HG03066 (cell line): Measurements from ENCODE around the gene PICK1.

Experiments used
- ATAC-seq: cut with Tn5 transposase; IDR thresholded peaks from one replicate; pipeline ENCODE4 v1.9.1; 2021; ENCODE audit warnings: low read depth; ENCODE audit not compliant: unreplicated experiment

The PICK1 gene

GRCh38 chr22:38046070-38046748, 11.0 kb upstream of the PICK1 start:
- no peak for ATAC-seq

GRCh38 chr22:38049812-38050619, 7.2 kb upstream of the PICK1 start:
- no peak for ATAC-seq

DNA sequence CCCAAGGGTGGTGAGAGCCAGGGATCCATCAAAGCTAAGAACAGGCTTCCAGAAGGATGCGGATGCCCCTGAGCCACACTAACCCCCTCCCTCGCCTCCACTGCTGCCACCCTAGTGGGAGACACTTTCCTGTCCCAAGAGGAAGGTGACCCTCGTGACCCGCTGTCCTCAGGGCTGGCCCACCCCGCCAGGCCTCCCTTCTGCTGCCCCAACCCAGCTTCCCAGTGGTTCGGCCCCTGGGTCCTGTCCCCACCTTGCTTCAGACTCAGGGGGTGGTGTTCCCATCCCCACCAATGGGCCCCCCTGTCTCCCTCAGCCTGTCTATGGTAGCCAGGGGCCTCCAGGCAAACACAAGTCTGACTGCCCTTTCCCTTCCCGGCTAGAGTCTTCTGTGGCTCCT, 6.5 kb upstream of the PICK1 start:
- ATAC-seq = no peak

- ATAC-seq = no peak
These were observed 5.9 kb upstream of the PICK1 start for GRCh38 chr22:38051261-38051660.

DNA sequence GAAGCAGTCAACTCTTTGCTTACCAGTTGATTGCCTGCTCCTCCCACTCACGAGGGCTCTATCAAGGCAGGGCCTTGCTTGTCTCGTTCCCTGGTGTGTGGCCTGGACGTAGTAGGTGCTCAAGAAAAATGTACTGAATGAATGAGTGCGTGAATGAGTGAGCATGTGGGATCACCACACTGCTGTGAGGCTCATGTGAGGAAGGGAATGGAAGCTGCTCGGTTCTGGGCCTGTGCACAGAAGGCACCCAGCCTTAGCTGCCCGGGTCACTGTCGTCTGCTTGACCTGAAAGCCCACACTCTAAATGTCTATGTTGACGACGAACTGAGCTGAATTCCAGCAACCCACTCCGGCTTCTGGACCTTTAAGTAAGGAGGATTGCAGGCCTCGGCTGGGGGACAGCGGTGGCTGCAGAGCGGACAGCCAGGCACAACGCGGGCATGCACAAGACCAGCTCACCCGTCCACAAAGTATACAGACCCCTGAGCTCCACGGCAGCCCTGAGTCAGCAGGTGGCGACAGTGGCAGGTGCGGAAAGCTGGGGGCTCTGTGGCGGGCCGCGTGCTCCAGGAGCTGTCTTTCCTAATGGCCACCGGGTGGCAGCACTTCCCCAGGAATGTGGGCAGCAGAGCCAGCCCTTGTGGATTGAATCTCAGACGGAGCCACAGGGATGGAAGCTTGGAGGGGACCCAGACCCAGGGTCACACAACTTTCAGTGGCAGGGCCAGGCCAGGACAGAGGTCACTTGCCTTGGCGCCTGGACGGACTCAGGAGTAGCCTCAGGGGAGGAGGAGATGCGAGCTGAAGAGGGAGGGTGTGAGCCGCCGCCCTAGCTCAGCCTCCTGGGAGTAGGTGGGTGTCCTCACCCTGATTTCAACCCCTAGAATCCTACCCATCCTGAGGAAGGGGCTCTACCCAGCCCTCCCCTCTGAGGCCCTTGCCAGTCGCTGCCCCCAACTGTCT, 5.0 kb upstream of the PICK1 start:
- no peak for ATAC-seq

GRCh38 chr22:38062791-38063190, 5.6 kb downstream of the PICK1 start:
- ATAC-seq = no peak

DNA sequence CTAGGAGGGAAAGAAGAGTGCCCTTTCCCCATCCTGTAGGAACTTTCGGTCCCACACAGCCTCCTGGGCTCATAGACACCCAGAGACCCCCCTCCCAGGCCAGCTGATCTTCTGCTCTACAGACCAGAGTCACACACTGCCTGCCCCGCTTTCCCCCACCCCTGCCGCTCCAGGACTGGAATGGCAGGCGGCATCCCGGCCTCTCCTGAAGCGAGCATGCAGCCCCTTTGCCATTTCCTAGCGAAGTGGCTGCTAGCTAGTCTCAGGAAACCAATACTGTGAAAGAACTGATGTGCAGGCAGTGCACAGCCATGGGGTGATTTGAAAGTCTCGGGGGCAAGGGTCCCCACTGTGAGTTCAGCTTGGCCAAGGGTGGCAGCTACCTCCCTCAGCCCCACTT, 8.3 kb downstream of the PICK1 start:
- ATAC-seq = no peak

DNA sequence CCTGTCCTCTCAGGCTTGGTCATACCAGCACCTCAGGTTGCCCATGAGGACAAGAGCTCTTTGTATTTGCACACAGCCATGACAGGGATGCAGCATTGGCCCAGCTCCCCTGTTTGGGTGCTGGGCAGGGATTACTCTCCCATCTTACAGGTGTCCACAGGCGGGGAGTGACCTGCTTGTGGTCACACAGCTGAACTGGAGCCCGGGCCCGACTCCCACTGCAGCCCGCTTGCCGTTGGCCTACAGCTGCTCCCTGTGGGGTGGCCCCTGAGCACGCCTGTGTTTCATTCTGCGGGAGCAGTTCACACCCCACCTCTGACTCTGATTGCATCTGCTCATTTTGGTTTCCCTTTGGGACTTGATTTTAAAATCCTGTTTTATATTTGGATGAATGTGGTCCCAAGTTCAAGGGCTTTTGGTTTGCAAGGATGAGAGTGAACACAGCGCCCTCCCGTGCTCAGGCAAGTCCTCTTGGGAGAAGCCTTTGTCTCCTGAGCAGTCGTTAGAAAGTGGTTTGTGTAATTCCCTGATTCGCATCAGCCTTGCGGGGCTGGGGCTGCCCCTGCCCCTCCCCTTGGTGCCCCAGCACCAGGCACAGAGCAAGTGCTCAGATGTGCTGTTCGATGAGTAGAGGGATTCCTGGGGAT, 9.3 kb downstream of the PICK1 start:
- ATAC-seq = no peak

DNA sequence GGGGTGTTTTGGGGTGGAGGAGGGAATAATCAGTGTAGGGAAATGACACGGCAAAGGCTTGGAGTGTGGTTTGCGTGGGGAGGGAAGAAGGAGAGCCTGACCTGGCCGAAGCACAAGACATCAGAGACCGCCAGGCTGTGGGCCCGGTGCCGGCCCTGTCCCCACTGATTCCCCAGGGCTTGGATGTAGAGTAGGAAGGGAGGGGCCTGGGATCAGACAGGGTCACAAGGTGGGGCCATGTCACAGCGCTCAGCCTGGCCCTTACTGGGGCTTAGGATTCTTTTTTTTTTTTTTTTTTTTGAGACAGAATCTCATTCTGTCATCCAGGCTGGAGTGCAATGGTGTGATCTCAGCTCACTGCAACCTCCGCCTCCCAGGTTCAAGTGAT, 9.8 kb downstream of the PICK1 start:
- no peak for ATAC-seq

DNA sequence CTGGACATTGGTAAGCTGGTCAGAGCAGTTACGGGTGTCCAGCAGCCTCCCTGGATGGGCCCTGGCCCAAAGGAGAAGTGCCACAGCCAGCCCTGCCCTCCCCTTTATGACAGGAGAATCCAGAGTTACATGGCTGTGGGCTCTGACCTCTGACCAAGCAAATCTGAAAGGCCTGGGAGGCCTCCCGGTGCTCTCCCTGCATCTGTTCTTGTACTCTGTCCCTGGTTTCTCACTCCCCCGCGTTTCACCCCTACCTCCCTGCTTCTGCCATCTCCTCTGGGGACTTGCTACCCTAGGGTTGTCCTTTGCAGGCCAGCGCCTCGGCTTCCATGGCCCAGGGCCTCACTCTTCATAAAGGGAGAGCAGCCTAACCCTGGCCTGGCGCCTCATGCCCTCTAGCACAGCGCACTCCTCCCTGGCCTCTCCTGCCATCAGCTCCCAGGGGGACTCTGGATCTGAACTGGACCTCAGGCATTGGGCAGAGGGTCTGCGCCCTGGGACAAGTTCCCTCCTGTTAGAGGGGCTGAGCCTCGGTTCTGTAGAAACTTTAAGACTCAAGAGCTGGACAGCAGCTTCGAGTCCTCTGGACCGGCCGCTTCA, 10.7 kb downstream of the PICK1 start:
- ATAC-seq = no peak

DNA sequence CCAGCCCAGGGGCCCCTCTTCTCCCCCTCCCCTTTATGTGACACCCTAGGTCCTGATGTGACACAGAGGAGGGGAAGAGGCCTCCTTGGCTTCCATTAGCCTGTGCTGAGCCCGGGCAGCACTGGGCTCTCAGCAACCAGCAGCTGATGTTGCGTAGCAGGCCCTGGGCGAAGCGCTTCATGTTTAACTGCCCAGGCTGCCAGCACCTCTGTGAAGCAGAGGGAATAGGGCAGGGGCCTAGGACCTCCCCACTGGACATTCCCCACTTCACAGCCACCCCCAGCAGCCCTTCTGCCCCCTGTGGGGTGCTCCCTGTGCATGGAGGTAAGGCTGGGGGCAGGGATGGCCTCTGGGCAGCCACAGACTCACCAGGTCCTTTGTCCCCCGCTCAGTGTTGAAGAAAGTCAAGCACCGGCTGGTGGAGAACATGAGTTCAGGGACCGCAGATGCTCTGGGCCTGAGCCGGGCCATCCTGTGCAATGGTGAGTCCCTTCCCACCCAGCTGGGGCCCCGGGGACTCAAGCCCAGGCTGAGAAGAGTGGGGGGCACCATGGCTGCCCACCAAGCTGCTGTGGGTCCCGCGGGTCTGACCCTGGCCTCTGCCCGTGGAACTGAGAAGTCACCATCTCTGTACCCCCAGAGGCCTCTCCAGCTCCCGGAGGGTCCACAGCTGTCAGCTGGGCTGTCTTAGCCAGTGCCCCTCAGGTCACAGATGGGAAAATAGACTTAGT, 11.6 kb downstream of the PICK1 start:
- no peak for ATAC-seq

DNA sequence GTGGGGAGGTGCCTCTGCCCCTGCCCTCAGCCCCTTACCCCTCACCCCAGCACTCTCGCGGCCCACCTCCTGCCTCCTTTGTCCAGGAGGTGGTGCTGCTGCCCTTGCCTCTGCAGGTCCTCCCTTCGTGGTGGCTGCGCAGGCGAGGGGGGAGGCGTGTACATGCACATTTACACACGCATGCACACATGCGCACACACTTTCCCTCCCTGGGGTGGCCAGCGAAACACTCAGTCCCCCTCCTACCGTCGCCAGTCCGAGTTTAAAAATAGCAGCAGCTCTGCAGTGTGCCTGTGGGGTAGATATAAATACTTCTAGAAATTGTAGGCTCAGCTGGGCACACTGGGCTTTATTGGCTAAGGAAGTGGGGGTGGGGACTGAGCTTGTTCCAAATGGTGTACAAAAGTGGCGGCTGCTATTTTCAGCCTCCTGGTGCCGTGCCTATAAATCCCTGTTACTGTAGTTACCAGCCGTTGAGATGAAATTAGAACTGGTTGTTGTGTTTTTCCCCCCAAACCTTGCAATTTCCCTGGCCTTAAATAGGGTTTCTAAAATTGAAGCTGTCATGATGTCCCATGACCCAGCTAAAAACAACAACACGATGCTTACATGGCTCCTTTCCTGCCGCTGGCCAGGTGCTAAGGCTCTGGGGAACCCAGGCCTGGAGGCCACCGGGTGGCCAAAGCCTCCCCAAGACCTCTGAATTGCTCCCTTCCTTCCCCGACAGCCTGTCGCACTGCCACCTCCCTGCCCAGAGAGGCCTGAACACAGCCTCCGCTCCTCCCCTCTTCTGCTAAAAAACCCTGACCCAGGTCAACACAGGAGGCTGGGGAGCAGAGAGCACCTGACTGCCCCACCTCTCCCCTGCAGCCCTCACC, 12.4 kb downstream of the PICK1 start:
- ATAC-seq = no peak

- no peak for ATAC-seq
These were observed 13.2 kb downstream of the PICK1 start for GRCh38 chr22:38070250-38070921.

DNA sequence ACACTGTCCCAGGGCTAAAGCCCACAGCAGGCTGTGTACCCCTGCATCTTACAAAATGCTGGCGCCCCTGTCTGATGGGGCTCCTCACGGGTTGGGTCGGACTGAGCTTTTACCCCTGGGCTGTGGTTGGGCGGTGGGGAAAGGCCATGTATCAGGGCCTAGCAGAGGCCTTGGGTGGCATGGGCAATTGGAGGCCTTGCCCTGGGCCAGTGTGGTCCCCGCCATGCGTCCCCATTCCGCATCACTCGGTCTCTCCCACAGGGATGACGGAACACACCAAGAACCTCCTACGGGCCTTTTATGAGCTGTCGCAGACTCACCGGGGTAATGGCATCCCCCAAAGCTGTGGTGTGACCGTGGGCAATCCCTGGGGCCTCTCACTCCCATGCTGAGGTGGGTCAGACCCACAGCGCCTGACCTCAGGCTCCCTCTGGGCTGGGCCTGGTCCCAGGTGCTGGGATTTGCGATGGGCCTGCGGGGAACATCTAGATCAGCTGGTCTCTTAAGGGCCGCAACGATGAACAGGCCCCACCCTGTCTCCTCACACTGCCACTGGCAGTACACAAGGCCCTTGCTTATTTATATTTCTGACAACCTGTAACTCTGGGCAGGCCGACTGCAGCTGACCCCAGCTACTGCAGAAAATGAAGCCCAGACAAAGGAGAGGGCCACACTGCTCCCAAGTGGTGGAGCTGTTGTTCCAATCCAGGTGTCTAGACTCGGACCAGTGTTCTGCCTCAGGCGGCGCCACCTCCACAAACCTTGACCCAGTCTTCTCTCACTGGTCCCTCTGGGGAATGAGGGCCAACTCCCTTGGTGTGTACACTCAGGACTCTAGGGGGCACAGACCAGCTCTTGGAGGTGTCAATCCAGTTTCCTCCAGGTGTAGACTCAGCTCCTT, 14.5 kb downstream of the PICK1 start:
- ATAC-seq = no peak

GRCh38 chr22:38072322-38073149, 15.3 kb downstream of the PICK1 start:
- no peak for ATAC-seq
